HG02763 (cell line): ENCODE data around the gene ZIC4.

Experiments
- ATAC-seq: cut with Tn5 transposase; IDR thresholded peaks from one replicate; pipeline ENCODE4 v1.9.1; 2021; ENCODE audit warnings: mild to moderate bottlenecking, moderate library complexity; ENCODE audit not compliant: unreplicated experiment

ZIC4 gene

GRCh38 chr3:147391781-147392624, 14.3 kb downstream of the ZIC4 start:
- no peak for ATAC-seq

- no peak for ATAC-seq
Measured at GRCh38 chr3:147390589-147391569, 15.5 kb downstream of the ZIC4 start.

- no peak for ATAC-seq
Measured at GRCh38 chr3:147389717-147390116, 16.6 kb downstream of the ZIC4 start.

GRCh38 chr3:147388700-147389580, 17.4 kb downstream of the ZIC4 start:
- no peak for ATAC-seq

GRCh38 chr3:147387885-147388699, 18.3 kb downstream of the ZIC4 start:
- ATAC-seq = no peak

GRCh38 chr3:147387291-147387884, 19.0 kb downstream of the ZIC4 start:
- no peak for ATAC-seq

- no peak for ATAC-seq
Measured at GRCh38 chr3:147385059-147386012, 21.0 kb downstream of the ZIC4 start.

- ATAC-seq = no peak
Measured at GRCh38 chr3:147384210-147385058, 21.9 kb downstream of the ZIC4 start.

GRCh38 chr3:147383617-147384016, 22.7 kb downstream of the ZIC4 start:
- no peak for ATAC-seq

GRCh38 chr3:147381596-147381995, 24.7 kb downstream of the ZIC4 start:
- ATAC-seq = no peak

GRCh38 chr3:147380977-147381376, 25.4 kb downstream of the ZIC4 start:
- no peak for ATAC-seq

- no peak for ATAC-seq
Measured at GRCh38 chr3:147380387-147380951, 25.9 kb downstream of the ZIC4 start.

GRCh38 chr3:147379651-147380050, 26.7 kb downstream of the ZIC4 start:
- ATAC-seq = no peak

- ATAC-seq = no peak
Measured at GRCh38 chr3:147377412-147378367, 28.7 kb downstream of the ZIC4 start.

- ATAC-seq = no peak
Measured at GRCh38 chr3:147373301-147373700, 33.0 kb downstream of the ZIC4 start.

- ATAC-seq = no peak
Measured at GRCh38 chr3:147372525-147373027, 33.8 kb downstream of the ZIC4 start.
